Right forelimb (tissue), 1 donor: Measurements from ENCODE around the gene TMEM144.
"Not testable (repeated sequence)": the region's sequence is repeated elsewhere in the genome, so short reads cannot be mapped to it uniquely, and the experiment has no call there.

Experiments
- DNase-seq: peaks from one replicate; pipeline ENCODE4 v3.0.0-alpha.2; 2018

Gene TMEM144

DNA sequence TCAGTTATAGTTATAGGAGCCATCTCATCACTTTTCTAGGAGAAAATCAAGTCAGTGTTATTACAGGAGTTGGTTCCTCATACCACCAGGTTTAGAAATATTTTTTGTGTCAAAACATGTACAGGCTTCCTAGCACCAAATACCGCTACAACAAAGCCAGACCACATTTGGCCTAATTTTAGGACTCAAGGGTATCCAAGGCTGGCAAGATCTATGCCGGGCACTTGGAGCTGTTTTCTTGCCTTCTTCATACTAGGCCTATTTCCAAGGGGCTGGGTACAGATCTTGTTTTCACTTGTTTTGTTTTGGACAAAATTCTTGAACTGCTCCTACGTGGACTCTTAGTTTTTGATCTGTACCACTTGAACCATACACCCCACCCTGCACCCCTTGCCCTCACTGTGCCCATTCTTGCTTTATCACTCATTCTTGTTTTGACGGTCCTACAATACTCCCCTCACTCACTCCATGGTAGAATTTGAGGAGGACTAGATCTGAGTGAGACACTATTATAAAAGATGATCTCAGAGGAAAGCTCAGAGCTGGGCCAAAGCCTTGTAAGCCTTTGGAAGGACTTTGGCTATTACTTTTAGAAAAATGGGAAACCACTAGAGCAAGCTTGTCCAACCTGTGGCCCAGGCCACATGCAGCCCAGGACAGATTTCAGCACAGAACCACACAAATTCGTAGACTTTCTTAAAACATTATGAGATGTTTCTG, 17.7 kb upstream of the TMEM144 start:
- no peak for DNase-seq

DNA sequence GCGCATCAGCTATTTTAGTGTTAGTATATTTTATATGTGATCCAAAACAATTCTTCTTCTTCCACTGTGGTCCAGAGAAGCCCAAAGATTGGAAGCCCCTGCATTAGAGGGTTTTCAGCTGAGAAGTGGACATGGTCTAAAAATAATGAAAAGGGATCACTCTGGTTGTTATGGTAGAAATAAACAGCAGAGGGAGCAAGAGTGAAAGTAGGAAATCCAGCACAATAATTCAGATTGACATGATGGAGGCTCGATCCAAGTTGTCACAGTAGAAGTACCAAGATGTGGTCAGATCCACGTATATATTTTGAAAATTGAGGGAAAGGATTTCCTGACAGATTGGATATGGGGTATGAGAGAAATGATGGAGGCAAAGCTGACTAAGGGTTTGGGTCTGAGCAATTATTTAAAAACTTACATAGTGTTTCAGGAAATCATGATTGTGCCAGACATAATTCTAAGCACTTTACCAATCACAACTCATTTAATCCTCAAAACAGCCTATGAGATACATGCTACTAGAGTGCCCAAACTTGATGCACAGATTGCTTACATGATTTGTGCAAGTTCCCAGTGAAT, 17.0 kb upstream of the TMEM144 start:
- DNase-seq = no peak

DNA sequence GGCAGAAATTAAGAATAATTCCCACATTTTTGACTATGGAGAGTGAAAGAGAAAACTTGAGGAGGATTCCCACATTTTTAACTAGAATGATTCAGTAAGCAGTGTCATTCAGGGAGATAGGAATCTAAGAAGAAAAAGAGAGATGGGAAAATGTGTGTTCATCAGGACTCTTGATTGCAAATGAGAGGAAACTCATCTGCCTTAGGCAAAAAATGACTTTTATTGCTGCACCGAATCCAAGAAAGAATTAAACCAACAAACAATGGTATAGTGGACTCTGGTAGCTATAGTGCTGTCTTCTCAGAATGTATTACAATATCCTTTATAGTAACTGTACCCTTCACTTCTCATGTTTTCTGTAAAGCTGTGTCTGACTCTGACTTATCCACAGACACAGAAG, 15.0 kb upstream of the TMEM144 start:
- no peak for DNase-seq

DNA sequence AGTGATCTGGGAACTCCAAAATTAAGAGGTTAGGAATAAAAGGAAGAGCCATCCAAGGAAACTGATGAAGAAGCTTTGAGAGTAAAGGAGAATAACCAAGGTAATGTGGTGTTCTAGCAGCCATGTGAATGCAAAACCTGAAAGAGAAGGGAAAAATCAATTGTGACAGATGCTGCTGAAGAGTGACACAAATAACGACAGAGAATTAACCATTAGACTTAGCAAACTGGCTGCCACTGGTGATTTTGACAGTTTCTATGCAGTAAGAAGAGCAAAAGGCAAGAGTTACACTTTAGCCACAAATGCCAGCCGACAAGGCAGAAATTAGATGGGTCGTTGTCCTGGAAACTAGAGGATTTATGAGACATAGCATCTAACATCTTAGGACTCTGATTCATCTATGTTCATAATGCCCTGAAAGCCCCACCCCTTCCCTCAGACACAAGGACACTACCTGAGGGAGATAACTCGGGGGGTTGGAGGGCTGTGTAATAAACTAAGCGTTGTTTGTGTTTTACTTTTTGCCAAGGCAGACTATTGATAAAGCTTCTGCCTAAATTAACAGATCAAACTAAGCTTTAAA, 13.0 kb upstream of the TMEM144 start:
- DNase-seq = no peak

DNA sequence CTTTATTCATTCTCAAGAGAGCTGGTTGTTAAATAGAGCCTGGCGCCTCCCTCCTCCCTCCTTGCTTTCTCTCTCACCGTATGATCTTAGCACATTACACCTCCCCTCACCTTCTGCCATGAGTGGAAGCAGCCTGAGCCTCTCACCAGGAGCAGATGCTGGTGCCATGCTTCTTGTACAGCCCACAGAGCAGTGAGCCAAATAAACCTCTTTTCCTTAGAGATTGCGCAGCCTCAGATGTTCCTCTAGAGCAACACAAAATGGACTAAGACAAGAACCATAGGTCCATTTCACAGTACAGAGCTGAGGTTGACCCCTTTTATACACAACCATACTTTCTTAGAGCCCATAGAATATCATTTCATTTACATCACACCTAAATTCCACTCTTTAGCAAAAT, 10.1 kb upstream of the TMEM144 start:
- no peak for DNase-seq

DNA sequence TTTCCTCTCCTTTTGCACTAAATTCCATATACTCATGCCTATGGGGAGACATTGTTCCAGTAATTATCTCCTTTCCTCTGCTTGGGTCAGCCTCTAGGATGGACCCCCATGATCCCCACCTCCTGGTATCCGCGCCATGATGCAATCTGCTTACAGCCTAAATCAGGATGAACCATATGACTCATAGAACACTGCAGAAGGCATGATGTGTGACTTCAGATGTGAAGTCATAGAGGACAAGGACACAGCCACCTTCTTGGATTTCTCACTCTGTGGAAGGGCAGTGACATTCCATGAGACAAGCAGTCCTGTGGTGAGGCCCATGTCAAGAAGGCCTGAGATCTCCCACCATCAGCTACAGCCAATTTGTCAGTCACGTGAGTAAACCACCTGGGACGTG, 9.0 kb upstream of the TMEM144 start:
- no peak for DNase-seq

DNA sequence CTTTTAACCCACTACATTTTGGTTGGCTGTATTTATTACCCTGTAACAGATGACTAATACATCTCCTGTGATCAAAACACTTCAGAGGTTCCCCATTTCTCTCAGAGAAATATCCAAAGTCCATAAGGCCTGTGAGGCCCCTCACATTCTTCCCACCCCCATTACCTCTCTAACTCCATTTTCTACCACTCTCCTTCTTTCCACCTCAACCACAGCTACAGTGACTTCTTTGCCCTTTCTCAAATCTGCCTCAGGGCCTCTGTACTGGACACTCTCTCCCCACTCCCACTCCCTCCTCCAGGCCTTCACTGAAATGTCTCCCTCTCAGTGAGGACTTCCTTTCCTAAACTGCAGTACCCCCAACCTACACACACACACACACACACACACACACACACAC, 8.4 kb upstream of the TMEM144 start:
- no peak for DNase-seq

DNA sequence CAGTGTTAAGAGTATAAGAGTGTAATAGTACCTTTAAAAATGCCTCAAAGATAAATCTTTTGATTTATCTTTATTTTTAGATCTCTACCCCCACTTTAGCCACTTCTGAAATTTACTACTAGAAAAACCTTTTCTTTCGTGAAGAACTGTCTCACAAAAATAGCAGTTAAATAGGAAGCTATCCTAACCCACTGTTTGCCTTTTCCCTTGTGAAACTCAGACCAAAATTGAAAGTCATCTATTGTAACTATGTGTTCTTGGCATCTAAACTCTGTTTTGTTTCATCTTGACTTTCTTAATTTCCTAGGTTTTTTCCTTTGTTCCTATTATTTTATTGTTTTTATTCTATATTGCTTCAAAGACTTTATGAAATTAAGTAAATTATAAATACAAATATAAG, 7.8 kb upstream of the TMEM144 start:
- no peak for DNase-seq

DNA sequence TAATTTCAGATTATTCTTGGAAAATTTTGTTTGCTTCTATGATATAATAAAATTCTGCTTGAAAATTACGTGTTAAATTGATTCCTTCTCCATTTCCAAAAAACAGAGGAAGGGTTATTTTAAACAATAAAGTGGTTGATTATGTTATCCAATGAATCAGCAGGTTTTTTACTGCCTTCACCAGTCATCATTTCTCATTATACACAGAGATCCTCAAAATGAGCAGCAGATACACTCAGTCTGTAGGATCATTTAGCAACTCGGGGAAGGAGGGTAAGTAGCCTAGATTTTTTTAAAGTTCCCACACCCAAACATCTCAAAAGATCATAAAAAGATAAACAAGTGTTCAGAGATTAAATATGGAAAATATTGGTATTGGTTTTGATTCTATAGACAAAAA, 6.8 kb upstream of the TMEM144 start:
- no peak for DNase-seq

DNA sequence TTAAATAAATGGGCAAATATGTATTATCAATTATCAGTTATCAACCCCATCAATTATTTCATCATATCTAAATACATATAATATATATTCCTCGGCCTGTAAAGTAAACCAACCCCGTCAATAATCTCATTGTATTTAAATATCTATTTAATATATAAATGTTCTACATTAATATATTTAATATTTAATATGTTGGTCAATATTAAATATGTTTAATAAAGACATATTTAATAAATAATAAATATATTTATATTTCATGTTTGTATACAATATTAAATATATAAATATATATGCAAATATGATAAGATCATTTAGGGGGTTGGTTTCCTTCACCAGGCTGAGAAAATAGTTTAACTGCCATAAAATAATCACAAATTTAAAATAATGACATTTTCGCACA, 6.4 kb upstream of the TMEM144 start:
- DNase-seq = no peak

DNA sequence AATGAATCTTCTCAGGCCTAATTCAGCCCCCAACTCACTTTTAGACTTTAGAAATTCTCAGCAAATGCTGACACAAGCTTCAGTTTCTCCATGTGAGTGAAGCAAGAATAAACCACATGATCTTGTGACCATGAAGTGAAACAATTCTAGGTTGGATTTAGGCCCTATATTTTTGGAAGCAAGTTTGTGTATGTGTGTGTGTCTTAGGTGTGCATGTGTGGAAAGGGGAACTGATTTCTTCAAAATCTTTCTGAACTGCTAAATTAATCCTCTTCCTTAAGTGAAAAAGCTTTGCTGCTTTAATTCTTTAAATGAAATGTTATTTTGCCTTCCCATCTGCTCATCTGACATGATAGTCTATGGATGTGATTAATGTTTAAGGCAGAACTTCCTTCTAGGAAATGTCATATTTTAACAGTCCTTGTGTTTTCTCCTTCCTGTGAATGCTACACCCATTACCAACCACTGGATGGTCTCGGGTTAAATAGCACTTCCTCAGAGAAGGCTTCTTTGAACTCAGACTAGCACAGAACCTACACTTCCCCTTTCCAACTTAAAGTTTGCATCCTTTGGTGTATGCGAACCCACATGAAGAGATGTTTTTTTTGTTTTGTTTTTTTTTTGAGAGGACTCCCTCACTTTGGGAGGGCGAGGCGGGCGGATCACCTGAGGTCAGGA, 1.2 kb upstream of the TMEM144 start:
- no peak for DNase-seq

DNA sequence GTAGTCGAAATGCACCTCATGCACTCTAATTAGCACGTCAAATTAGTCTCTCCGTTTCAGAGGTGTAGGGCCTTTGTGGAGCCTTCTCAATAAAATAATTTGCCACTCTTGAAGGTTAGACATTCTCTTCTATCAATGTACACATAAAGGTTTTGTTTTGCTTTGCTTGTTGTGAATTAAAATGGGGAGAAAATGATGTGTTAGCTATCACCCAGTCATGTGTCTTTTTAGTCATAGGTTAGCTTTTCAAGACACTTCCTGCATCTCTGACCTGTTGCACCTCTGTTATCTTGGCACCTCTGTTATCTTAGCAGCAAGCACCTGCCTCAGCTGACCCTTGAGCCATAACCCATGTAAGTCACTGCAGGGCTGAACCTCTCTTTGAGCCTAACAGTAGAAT, 936 bp downstream of the TMEM144 start:
- no peak for DNase-seq

DNA sequence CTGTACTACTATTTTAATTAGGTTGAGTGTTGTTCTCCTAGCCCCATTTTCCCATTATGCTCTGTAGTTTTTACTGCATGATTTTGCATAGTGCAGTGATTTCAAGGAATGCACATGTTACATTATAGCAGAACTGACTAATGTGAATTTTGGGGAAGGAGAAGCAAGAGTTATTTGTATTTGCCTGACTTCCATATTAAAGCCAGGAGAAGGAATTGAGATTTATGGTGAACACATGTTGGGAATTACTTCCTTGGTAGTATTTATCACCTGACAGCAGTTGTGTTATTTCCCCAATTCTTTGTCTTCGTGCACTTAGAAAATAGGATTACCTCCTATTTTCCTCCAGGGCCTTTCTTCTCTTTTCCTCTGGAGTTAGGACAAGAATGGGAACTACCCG, 3.2 kb downstream of the TMEM144 start:
- no peak for DNase-seq

DNA sequence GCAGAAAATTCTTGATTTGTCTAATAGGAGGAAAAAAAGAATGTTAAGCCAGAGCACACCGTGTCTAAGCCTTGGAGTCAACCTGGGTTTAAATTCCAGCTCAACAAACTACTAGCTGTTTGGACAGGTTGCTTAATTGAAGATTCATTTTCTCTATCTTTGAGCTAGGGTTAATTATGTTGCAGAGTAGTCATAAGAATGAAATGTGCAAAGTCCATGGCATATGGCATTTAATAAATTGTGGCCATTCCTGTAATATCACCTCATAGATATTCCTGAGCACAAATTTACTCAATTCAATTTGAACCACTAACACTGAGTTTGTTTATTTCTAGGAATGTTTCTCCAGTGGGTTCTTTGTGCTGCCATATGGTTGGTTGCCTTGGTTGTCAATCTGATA, 4.6 kb downstream of the TMEM144 start:
- DNase-seq = no peak

DNA sequence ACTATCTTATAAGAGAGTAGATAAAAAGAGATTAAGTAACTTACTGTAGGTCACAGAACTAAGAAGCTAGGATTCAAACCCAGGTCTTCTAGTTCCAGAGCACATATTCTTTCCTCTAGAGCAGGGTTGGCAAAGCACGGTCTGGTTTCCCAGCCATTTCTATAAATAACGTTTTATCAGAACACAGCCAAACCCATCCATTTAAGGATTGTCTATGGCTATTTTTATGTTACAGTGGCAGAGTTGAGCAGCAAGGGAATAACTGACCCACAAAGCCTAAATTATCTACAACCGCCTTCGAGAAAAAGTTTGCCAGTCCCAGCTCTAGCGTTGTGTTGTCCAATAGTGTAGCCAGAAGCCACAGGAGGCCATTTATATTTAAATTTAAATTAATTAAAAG, 7.5 kb downstream of the TMEM144 start:
- DNase-seq = no peak

DNA sequence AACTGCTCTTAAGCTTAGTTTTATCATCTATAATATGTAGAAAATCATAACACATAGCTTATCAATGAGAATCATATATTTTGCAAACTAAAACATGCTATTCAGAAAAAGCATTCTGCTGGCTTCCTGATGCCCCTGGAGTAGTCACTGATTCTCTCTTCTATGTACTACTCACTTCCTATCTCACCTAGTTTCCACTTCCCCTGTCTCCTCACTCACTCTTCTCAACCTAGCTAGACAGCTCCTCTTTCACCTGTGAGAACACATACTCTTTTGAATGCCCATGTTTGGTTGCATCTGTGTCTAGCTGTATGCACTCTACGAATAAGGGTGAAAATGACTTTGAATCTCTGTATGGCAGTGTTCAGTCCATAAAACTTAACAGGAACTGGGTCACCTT, 9.3 kb downstream of the TMEM144 start:
- no peak for DNase-seq

DNA sequence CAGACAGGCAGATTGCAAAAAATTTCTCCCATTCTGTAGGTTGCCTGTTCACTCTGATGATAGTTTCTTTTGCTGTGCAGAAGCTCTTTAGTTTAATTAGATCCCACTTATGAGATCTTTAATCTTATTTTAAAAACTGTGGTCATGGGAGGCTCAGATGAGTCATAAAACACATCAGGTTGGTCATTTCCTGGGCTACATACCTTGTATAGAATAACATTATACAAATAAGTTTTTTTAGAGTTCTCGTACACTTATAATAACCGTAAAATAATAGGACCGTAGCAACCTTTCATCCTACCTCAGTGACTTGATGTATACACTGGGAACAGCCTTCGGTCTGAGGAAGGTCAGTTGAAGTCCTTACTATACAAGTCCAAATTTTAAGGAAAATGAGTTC, 14.0 kb downstream of the TMEM144 start:
- DNase-seq = not testable (repeated sequence)

DNA sequence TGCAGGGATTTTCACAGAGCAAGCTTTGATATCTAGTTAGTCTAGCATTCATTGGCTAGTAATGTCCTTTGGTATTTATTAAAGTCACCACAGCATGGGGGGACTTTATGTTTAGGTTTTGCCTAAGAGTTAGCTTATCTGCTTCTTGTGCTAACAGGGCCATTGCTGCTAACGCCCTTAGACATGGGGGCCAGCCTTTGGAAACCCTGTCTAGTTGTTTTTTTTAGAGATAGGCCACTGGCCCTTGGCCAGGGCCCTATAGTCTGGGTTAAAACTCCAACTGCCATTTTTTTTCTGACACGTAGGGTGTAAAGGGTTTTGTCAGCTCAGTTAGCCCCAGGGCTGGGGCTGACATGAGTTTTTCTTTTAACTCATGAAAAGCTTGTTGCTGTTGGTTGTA, 14.7 kb downstream of the TMEM144 start:
- not testable (repeated sequence) for DNase-seq

DNA sequence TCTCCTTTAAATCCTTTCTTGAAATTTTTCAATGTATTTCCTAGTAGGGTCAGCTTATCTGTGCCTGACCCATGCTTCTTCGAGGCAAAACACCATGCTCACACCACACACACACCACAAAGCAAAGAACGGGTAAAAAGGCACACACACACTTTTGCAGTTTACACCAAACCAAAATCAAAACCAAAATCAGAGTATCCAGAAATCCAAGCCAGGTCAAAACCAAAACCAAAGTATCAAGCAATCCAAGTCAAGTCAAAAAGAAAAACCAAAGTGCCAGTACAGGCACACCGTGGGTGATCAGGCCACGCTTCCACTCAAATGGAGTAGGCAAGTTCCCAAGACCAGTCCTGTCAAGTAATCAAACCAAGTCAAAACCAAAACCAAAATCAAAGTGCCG, 17.6 kb downstream of the TMEM144 start:
- not testable (repeated sequence) for DNase-seq

DNA sequence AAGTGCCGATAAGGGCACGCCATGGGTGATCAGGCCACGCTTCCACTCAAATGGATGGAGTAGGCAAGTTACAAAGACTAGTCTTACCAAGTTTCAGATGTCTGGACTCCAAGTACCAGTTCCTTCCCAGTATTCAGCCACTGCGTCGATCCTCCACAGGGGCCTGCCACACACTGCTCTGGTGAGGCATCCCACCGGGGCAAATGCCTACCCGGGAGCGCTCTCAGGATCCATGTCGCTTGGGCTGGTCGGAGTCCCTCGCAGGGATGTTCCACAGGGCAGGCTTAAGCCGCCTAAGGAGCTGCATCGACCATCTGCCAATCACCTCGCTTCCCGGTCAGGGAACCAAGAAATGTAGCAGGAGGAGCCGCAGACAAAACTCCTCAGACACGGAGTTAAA, 18.1 kb downstream of the TMEM144 start:
- DNase-seq = not testable (repeated sequence)

DNA sequence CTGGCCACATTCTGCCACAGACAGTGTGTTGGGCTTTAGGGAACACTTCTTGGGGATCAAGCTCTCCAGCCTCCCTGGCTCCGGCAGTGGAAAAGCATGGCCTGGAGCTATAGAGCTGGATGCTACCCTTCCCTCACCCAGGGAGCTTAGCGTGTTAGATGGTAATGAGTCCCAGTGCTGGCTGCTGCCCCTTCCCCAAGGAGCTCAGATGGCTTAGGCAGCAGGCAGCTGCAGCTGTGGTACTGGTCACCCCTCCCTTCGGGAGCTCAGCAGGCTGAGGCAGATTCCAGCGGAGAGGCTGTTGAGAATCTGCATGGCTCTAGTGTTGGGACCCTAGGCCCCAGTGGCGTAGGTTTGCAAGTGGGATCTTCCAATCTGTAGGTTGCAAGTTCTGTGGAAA, 19.5 kb downstream of the TMEM144 start:
- DNase-seq = no peak

DNA sequence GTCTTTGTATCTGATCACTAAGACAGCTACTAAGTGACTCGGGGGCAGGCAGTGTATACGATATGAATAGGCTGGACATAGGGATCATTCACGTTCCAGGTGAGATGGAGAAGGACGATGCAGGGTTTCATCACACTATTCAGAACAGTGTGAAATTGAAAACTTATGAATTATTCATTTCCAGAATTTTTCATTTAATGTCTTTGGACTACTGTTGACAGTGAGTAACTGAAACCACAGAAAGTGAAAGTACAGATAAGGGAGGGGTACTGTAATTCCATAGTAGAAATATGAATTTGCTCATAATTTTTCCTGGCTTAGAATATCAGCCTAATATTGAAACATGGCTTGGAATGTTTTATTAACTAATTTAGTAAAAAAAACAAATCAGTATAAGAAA, 24.4 kb downstream of the TMEM144 start:
- no peak for DNase-seq

DNA sequence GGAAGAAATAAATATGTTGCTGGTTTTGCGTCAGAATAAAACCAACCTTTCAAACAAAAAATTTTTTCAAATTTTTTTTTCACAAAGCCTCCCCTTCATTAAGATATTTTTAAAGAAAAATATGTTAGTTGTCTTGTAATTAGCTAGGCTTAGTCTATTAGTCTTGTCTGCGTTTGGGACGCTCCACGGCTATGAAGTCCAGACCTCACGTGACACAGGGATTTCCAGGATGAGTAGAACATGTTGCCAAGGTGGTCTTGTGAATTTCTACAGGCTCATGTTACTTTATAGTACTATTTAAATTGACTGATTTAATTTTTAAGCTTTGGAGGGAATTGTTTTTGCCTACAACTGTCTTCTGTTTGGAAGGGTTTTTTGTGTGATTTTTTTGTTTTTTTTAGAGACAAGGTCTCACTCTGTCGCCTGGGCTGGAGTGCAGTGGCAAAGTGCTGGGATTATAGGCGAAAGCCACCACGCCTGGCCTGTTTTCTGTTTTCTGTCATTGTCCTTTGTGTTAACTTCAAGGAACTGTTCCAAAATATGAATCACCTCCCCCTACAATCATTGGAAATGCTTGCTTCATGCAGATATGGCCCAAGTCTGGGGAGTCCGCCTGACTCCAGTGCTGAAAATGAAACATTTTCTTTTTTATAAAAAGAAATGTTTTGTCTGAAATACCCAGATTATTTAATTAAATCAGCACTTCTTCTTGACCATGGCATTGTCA, 26.2 kb downstream of the TMEM144 start:
- no peak for DNase-seq

DNA sequence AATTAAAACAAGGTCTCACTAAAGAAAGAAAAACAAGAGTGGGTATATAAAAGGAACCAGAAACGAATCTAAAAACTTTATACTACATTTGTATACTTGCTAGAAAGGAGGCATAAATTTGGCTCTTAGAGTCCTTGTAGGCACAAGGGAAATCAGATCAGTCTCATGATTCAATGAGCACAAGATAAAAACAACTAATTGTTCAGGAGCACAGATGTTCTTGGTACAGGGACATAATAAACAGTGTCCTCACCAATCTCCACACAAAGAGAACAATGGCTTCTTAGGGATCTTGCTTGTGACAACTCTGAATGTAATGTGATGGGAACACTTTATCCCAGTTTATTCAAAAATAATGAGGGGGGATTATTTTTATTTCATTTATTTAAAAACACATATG, 28.3 kb downstream of the TMEM144 start:
- no peak for DNase-seq
